ENCODE results near the gene ZNF202.

ZNF202 gene

DNA sequence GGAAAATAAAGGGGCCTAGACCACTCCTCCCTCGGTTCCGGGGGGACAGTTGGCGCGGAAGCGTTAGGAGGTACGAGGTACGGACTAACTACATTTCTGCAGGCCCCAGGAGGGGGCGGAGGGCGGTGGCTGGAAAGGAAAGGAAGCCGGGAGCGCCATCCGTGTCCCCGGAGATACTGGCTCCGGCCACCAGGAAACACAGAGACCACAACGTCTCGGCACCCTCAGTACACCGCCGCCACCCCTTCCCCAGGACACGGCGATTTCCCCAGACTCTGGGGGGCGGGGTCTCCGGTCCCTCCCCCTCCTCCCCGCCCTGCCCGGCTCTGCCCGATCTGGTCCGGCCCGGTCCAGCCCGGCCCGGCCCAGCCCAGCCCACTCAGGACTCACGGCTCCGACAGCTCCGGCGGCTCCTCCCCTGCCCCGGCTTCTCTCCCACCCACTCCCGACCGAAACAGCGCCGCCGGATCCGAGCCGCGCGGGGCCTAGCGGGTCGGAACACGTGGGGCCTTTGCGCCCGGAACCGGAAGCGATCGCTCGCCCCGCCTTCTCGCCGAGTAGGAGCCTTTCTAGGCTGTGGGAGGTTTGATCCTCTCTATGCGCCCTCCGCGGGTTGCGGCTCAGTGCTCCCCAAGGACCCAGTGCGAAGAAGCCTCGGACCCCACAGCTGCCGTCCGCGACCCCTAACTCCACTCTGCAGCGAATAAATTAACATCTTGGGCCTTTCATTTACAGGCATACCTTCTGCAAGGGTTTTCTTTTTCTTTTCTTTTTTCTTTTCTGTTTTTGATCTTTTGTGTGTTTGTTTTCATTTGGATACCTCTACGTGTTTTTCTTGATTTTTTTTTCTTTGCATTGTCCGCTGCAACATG is at the start of gene ZNF202:
TSS of gene ZNF202 (minus strand) at position 502 of the 872 bp plus-strand sequence. CDS start 10,772 bp downstream, outside the sequence.
- DNase-seq (ENCODE audit: extremely low read depth, low read depth) = peak; percentile 59
- TF ChIP-seq, protein P1, sequence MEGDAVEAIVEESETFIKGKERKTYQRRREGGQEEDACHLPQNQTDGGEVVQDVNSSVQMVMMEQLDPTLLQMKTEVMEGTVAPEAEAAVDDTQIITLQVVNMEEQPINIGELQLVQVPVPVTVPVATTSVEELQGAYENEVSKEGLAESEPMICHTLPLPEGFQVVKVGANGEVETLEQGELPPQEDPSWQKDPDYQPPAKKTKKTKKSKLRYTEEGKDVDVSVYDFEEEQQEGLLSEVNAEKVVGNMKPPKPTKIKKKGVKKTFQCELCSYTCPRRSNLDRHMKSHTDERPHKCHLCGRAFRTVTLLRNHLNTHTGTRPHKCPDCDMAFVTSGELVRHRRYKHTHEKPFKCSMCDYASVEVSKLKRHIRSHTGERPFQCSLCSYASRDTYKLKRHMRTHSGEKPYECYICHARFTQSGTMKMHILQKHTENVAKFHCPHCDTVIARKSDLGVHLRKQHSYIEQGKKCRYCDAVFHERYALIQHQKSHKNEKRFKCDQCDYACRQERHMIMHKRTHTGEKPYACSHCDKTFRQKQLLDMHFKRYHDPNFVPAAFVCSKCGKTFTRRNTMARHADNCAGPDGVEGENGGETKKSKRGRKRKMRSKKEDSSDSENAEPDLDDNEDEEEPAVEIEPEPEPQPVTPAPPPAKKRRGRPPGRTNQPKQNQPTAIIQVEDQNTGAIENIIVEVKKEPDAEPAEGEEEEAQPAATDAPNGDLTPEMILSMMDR (IDR thresholded peaks at IDR 0.05; ENCODE audit: low read depth, low read length, missing control alignments) = no peak
- H3K4me3 ChIP-seq (replicated peaks; ENCODE audit: low read depth, low read length) = peak within 1 kb of the TSS; percentile 95

DNA sequence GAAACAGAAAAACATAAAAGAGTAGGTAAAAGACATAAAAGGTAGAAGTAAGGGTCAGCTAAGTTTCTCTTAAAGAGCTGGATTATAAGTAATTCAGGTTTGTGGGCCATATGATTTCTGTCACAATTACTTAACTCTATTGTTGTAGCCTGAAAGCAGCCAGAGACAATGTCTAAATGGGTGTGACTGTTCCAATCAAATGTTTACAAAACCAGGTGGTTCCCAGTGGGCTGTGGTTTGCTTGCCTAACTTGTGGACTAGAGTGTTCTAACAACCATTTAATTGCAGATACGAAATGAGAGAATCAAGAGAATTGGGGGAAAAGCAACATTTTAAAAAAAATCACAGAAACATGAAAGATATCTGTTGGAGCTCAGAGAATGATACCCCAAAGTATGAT is 42.1 kb upstream of the ZNF202 start:
- no peak overlapping the region for H3K4me3 ChIP-seq (replicated peaks; ENCODE audit: low read depth, low read length)
- TF ChIP-seq, protein P1 (IDR thresholded peaks at IDR 0.05; ENCODE audit: low read depth, low read length, missing control alignments) = no peak
- DNase-seq (ENCODE audit: extremely low read depth, low read depth) = no peak

DNA sequence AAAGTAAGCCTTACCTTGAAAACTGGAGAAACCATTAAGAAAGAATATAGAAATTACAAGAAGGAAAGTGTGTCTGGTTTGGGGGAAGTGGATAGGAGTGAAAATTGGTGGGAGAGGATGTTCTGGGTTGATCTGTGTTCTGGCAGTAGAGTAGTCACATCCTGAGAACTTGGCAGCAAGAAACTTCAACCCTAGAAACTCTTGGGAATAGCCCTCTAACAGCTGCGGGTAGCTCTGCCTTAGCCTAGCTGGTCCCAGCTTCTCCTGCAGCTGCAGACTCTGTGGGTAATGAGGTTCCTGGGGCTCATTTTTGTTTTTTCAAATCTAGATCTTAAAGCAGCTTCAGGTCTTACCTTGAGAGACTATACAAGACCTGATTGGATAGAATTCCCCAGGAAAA is 37.1 kb upstream of the ZNF202 start:
- no peak for DNase-seq (ENCODE audit: extremely low read depth, low read depth)
- TF ChIP-seq, protein P1 (IDR thresholded peaks at IDR 0.05; ENCODE audit: low read depth, low read length, missing control alignments) = no peak

DNA sequence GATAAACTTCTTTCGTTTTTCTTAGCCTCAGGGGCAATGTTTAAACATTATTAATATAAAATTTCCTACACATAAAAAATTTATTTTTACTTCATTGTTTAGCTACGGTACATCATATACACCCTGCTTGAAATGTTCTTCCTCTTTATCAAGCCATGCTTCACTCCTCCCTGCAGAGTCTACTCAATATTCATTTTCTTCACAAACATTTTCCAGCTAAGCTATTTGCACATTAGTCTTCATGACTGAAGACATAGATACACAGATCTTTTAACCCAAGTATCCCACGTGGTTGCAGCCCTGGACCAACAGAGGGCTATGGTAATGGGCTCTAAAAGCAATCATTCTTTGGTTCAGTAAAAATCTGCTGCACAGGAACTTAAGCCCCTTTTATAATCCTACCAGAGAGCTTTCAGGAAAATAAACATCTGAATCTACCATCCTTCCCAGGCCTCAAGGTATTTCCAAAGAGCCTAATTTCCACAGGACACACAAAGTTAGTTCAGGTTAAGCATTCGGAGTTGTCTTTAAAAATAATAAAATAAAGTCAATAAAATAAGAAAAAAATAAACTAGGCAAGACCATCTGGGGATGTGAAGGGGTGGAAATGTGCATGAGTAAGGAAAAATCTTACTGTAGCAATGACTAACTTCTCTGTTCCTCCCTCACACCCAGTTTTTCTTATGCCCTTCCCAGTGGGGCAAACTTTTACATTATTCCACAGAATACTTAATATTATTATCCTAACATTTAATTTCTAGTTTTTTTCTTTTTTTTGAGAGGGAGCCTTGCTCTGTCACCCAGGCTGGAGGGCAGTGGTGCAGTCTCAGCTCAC is 34.5 kb upstream of the ZNF202 start:
- no peak overlapping the region for H3K4me3 ChIP-seq (replicated peaks; ENCODE audit: low read depth, low read length)
- DNase-seq (ENCODE audit: extremely low read depth, low read depth) = no peak
- TF ChIP-seq, protein P1 (IDR thresholded peaks at IDR 0.05; ENCODE audit: low read depth, low read length, missing control alignments) = no peak

More for the DNA sequence above, 37.1 kb upstream of the ZNF202 start:
- no peak overlapping the region for H3K4me3 ChIP-seq (replicated peaks; ENCODE audit: low read depth, low read length)

DNA sequence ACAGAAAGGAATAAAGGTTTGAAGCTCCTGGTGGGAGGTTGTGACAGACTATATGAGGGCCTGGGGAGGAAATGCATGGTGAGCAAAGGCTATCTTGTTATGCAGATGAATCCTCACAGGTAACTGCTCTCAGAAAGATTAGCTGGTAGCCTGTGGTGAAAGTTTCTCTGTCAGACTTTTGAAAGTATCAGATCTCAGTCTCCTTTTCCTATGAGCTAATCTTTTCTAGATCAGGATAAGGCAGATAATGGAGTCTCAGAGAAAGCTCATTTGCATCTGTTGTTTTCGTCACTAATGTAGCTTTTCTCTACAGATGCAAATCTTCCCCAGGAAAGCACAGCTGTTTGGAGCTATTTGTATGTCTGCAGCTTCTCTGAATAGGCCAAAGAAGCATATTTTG is 33.8 kb upstream of the ZNF202 start:
- no peak overlapping the region for H3K4me3 ChIP-seq (replicated peaks; ENCODE audit: low read depth, low read length)
- DNase-seq (ENCODE audit: extremely low read depth, low read depth) = no peak
- TF ChIP-seq, protein P1 (IDR thresholded peaks at IDR 0.05; ENCODE audit: low read depth, low read length, missing control alignments) = no peak

DNA sequence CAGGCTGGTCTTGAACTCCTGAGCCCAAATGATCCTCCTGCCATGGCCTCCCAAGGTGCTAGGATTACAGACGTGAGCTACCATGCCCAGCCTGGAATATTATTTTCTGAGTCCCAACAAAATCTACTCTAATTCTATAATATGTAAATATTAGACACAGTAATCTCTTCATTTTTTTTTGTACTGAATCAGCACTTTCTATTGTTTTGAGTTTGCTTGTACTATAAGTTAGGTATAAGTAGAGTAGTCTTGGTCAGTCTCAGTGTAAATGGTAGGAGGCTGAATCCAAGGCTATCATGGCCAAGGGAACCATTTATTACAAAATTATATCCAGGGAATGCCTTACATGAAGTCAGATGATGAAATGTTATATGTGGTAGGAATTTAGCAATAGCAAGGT is 32.5 kb upstream of the ZNF202 start:
- no peak overlapping the region for H3K4me3 ChIP-seq (replicated peaks; ENCODE audit: low read depth, low read length)
- TF ChIP-seq, protein P1 (IDR thresholded peaks at IDR 0.05; ENCODE audit: low read depth, low read length, missing control alignments) = no peak
- no peak for DNase-seq (ENCODE audit: extremely low read depth, low read depth)

Measured in HFF-Myc (cell line).